A549 (cell line): ENCODE results near the gene LIMS1.
"Not testable (repeated sequence)": the region's sequence is repeated elsewhere in the genome, so short reads cannot be mapped to it uniquely, and the experiment has no call there.

Source experiments
- FOSB ChIP-seq: fragments of 250-450 bp; sonication (Bioruptor Pico); IDR thresholded peaks from 2 replicates; pipeline ENCODE4 v1.5.0; 2020; ENCODE audit warnings: mild to moderate bottlenecking, moderate library complexity
- HOXA7 ChIP-seq: fragments of 250-450 bp; sonication (Bioruptor Pico); IDR thresholded peaks from 2 replicates; pipeline ENCODE4 v1.5.0; 2020; ENCODE audit warnings: mild to moderate bottlenecking, moderate library complexity
- KDM5A ChIP-seq: fragments of 200-600 bp; sonication (generic); IDR thresholded peaks from 2 replicates; pipeline ENCODE4 v1.6.1; 2016; ENCODE audit warnings: antibody characterized with exemption, mild to moderate bottlenecking
- TP53 ChIP-seq: fragments of 250-450 bp; sonication (Bioruptor Pico); IDR thresholded peaks from 2 replicates; pipeline ENCODE4 v1.5.0; 2021; ENCODE audit warnings: mild to moderate bottlenecking, moderate library complexity
- TF ChIP-seq, protein P1 (sequence below): fragments of 200-600 bp; sonication (generic); IDR thresholded peaks from 2 replicates; pipeline ENCODE4 v1.6.1; 2016; ENCODE audit warnings: antibody characterized with exemption, mild to moderate bottlenecking, moderate library complexity

- TF ChIP-seq KDM5A; FOSB; HOXA7 (CRISPR knock-in tag); TP53 (CRISPR knock-in tag): not testable (repeated sequence)
- TF ChIP-seq, protein P1, sequence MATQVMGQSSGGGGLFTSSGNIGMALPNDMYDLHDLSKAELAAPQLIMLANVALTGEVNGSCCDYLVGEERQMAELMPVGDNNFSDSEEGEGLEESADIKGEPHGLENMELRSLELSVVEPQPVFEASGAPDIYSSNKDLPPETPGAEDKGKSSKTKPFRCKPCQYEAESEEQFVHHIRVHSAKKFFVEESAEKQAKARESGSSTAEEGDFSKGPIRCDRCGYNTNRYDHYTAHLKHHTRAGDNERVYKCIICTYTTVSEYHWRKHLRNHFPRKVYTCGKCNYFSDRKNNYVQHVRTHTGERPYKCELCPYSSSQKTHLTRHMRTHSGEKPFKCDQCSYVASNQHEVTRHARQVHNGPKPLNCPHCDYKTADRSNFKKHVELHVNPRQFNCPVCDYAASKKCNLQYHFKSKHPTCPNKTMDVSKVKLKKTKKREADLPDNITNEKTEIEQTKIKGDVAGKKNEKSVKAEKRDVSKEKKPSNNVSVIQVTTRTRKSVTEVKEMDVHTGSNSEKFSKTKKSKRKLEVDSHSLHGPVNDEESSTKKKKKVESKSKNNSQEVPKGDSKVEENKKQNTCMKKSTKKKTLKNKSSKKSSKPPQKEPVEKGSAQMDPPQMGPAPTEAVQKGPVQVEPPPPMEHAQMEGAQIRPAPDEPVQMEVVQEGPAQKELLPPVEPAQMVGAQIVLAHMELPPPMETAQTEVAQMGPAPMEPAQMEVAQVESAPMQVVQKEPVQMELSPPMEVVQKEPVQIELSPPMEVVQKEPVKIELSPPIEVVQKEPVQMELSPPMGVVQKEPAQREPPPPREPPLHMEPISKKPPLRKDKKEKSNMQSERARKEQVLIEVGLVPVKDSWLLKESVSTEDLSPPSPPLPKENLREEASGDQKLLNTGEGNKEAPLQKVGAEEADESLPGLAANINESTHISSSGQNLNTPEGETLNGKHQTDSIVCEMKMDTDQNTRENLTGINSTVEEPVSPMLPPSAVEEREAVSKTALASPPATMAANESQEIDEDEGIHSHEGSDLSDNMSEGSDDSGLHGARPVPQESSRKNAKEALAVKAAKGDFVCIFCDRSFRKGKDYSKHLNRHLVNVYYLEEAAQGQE = not testable (repeated sequence)
Observed at GRCh38 chr2:108655270-108655669, 121.0 kb downstream of the LIMS1 start.
